Fibroblast of skin of right biceps (primary cell): ENCODE results near the gene LVRN.
A peak's percentile ranks its signal among the peaks of the same experiment; 100 is the strongest.

Experiments used
- DNase-seq: peaks from one replicate; pipeline ENCODE4 v3.0.0-alpha.2; 2013

Gene LVRN

GRCh38 chr5:115956957-115957356, 5.3 kb upstream of the LVRN start:
- DNase-seq = no peak

DNA sequence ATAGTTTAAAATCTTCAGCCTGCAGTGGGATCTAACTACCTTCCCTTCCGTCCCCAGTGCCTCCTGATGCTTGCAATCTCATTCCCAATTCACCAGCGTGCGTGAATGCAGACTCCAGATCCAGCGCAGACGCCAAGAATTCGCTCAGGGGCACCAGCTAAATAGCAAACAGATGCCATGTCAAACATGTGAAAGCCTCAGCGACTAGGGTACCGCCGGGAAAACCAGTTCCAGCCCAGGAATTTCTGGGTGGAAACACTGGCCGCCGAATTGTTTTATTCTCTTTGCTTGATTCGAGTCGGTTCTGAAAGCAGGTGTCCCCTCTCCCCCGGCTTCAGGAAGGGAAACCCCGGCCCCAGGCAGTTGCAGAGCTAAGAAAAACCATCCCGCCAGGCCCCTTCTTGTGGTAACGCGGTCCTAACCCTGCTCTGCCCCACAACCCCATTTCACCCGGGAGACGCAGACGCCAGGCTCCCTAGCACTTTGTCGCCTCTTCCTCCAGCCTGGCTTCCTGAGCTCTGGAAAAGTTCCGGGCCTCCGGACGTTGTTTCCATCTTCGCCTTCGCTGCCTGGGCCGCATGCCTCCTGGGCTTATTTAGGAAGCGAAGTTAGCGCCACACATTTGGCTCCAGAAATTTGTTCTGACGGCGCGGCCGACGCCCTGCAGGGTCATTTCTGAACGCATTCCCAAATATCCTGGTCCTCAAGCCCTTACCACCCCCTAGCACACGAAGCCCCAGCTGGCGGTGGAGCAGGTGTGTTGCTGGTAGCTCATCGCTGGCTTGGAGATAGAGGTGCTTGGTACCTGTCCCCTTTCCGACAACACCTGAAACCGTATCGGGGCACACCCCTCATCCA, 665 bp upstream of the LVRN start:
- DNase-seq = peak; percentile 41

GRCh38 chr5:115962565-115963402, 509 bp downstream of the LVRN start:
- DNase-seq = no peak

GRCh38 chr5:115963566-115963965, 1.3 kb downstream of the LVRN start:
- no peak for DNase-seq

DNA sequence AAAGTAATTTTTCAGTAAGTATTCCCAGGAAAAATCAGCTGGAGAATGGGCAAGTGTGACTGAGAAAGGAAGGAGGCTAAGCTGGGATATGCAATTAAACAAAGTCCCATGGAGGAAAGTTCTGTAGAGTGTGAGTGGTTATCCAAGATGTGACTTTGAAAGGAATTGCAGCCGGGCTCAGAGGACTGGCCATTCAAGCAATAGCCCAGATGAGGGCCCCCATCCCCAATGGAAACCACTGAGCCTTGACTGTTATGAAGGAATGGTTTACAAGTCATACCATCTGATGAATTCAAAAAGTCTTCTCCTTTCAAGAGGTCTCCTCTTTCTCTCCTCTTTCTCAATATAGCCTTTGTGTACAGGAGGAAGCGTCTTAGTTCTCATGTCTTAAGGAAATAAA, 6.5 kb downstream of the LVRN start:
- no peak for DNase-seq

GRCh38 chr5:115977096-115977495, 14.8 kb downstream of the LVRN start:
- DNase-seq = no peak

DNA sequence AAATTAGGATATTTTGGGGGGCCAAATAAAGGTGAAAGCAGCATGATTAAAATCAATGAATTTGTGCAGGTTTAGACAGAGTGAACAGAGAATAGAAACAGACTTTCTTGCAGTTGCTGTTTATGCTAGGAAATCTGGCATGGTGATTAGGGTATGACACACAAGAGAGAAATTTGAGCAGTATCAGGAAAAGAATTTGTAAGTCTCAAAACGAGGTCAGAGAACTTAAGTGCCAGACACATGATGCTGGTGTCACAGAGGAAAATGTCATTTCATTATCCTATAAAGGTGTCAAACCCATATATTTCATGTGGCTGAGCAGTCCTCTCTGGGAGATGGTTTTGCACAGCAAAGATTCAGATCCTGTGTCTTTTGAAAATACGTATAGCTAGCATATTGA, 15.7 kb downstream of the LVRN start:
- DNase-seq = peak; percentile 82

DNA sequence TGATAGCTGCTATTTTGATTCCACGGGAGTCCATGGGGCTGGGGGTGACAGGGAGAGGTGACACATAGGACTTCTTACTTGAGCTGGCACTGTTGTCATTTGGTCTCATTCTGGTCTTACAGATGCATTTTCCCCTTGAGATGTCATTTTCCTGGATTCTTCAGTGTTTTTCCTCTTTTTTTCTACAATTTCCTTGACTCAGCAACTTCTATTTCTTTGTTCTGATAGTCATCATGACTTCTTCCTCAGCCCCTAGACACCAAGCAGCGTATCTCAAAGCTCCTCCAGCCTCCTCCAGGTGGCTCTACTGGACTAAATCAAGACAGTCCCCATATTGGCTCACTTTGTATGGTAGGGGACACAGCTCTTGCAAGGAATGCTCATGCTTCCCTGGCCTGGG, 16.5 kb downstream of the LVRN start:
- DNase-seq = no peak

DNA sequence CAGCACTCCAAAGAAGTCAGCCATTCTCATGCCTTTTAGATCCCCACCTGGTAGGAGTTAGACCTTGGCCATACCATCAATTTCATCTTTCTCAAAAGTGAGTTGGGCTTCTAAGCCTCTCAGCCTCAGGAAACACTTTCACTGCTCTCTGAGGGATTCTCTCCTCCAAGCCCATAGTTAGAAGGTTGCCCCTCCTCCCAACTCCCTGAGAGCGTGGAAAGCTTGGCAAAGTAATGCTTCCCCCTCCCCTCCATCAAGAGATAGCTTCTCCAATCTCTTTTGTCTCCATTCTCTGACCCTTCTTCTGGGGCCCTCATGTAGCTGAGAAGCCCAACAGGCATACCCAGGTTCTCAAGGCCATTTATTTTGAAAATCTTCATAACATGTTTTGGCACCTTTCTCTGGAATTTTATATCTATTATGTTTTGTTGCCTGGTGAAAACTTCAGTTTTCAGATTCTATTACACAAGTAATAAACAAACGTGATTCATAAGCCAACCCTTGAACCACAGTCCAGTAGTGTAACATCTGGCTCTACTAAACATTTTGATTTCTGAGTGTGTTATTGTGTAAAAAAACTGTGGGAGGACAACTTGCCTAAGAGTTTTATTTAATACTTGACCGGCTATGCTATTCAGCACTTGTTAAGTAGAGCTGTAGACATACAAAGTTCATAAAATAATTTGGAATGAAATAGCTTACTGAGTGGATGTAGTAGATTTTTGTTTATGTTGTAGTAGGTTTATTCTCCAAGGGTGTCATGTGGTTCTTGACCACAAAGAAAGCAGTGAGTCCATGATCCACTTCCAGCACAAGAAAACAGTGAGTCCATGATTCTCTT, 17.1 kb downstream of the LVRN start:
- DNase-seq = no peak

DNA sequence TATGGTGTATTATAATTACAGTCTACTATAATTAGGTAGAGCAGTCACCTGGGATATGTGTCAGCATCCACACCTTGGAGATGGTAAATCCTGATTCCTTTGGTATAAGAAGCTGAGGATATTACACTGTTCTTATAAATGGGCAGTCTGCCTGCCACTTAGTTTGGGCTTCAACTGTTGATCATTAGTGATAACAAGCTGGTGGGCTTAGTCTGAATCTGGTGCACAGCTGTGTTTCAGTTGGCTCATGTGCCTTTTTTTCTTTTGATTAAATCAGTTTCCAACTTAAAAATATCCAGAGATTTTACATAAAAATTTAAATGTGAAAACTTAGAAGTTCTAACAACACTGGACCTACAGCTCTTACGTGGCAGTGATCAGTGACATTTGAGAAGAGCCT, 21.2 kb downstream of the LVRN start:
- no peak for DNase-seq

- DNase-seq = peak; percentile 64
Observed at GRCh38 chr5:115985802-115986757, 23.8 kb downstream of the LVRN start.

GRCh38 chr5:115988002-115988401, 25.7 kb downstream of the LVRN start:
- no peak for DNase-seq

GRCh38 chr5:115992848-115993350, 30.6 kb downstream of the LVRN start:
- DNase-seq = no peak

GRCh38 chr5:115995351-115995750, 33.1 kb downstream of the LVRN start:
- no peak for DNase-seq

GRCh38 chr5:116002116-116002906, 40.0 kb downstream of the LVRN start:
- DNase-seq = no peak

- no peak for DNase-seq
Observed at GRCh38 chr5:116004248-116004647, 42.0 kb downstream of the LVRN start.

- no peak for DNase-seq
Observed at GRCh38 chr5:116009806-116010205, 47.5 kb downstream of the LVRN start.

GRCh38 chr5:116011046-116011445, 48.8 kb downstream of the LVRN start:
- peak; percentile 9 for DNase-seq

GRCh38 chr5:116013207-116013785, 51.0 kb downstream of the LVRN start:
- DNase-seq = no peak

GRCh38 chr5:116013936-116014335, 51.7 kb downstream of the LVRN start:
- DNase-seq = no peak
